A549 (cell line): ENCODE measurements around the gene FAM20C. TPM values are rescaled to one million over a fixed set of nuclear protein-coding genes. Genes with fewer than 3 reads are reported as not detected.

ENCODE experiments used
- ATAC-seq, 2 experiments: fragments of 200-7000 bp in 1 of 2; fragments of >200 bp in 1 of 2; cut with Nextera tagmentation in 1 of 2; cut with Tn5 transposase in 1 of 2; 3 replicates each; pipeline versions ENCODE4 v1.8.0 to v1.9.1; 2018 to 2020; ENCODE audit warnings: mild to moderate bottlenecking in 1 of 2, moderate library complexity in 1 of 2
- CTCF ChIA-PET: fragments of 300-600 bp; sonication (Branson Sonifier 250); formaldehyde crosslinking; extraction: SDS; loops from one replicate; lab custom pipeline; 2021; ENCODE audit warnings: antibody characterized with exemption, inconsistent platforms; lab: Yijun Ruan, JAX
- POLR2A ChIA-PET: fragments of 350-600 bp; formaldehyde crosslinking; extraction: SDS; loops from one replicate; lab custom pipeline; 2021; ENCODE audit warnings: antibody characterized with exemption, inconsistent platforms; lab: Yijun Ruan, JAX
- DNase-seq, 2 experiments: peaks; one replicate each; pipeline versions ENCODE4 v3.0.0 to v3.0.0-alpha.2; 2011 to 2016; ENCODE audit warnings: low read depth in 1 of 2, low spot score in 1 of 2
- FAIRE-seq: peaks from 2 replicates; lab custom pipeline; 2011; peaks lifted over from hg19 to GRCh38; lab: Jason Lieb, UNC
- H3K27ac ChIP-seq, 2 experiments: fragments of >200 bp; sonication (Bioruptor Twin); formaldehyde crosslinking; 3 replicates each; pipeline ENCODE4 v1.5.1; 2016 to 2017
- H3K4me1 ChIP-seq: fragments of >200 bp; sonication (Bioruptor Twin); formaldehyde crosslinking; 3 replicates; pipeline ENCODE4 v1.6.1; 2016
- H3K4me2 ChIP-seq: fragments of >200 bp; sonication (Bioruptor Twin); formaldehyde crosslinking; 3 replicates; pipeline ENCODE4 v1.6.1; 2016
- H3K4me3 ChIP-seq: fragments of >200 bp; sonication (Bioruptor Twin); formaldehyde crosslinking; 3 replicates; pipeline ENCODE4 v1.5.1; 2016
- H3K9me3 ChIP-seq: fragments of >200 bp; sonication (Bioruptor Twin); formaldehyde crosslinking; 3 replicates; pipeline ENCODE4 v1.6.1; 2016
- CHD2 ChIP-seq: fragments of 150-350 bp; IDR thresholded peaks from 2 replicates; pipeline ENCODE4 v1.6.1; 2014; ENCODE audit warnings: low read length; ENCODE audit not compliant: partially characterized antibody
- EHF ChIP-seq: fragments of 250-450 bp; sonication (Bioruptor Pico); IDR thresholded peaks from 2 replicates; pipeline ENCODE4 v1.5.0; 2020; ENCODE audit warnings: mild to moderate bottlenecking
- ELK1 ChIP-seq: fragments of 150-350 bp; IDR thresholded peaks from 2 replicates; pipeline ENCODE4 v1.6.1; 2014; ENCODE audit warnings: low read depth, mild to moderate bottlenecking, low read length
- EP300 ChIP-seq, 2 experiments: fragments of >200 bp; sonication (Bioruptor Twin); formaldehyde crosslinking; IDR thresholded peaks; 2 replicates in 1 of 2; 3 replicates in 1 of 2; pipeline ENCODE4 v1.6.1; 2016 to 2017
- ESRRA ChIP-seq: fragments of 150-350 bp; IDR thresholded peaks from 2 replicates; pipeline ENCODE4 v1.6.1; 2014; ENCODE audit warnings: mild to moderate bottlenecking, low read length, borderline replicate concordance
- FOSB ChIP-seq: fragments of 250-450 bp; sonication (Bioruptor Pico); IDR thresholded peaks from 2 replicates; pipeline ENCODE4 v1.5.0; 2020; ENCODE audit warnings: mild to moderate bottlenecking, moderate library complexity
- FOXS1 ChIP-seq: fragments of 250-450 bp; sonication (Bioruptor Pico); IDR thresholded peaks from 2 replicates; pipeline ENCODE4 v1.5.0; 2020; ENCODE audit warnings: mild to moderate bottlenecking, moderate library complexity
- HDAC2 ChIP-seq: fragments of 200-600 bp; sonication (generic); IDR thresholded peaks from 2 replicates; pipeline ENCODE4 v1.6.1; 2016
- HES2 ChIP-seq: fragments of >200 bp; sonication (Bioruptor Twin); formaldehyde crosslinking; IDR thresholded peaks from 2 replicates; pipeline ENCODE4 v1.6.1; 2016
- HMGXB4 ChIP-seq: fragments of 250-450 bp; sonication (Bioruptor Pico); IDR thresholded peaks from 2 replicates; pipeline ENCODE4 v1.5.0; 2021; ENCODE audit warnings: mild to moderate bottlenecking, moderate library complexity, borderline replicate concordance
- KDM5A ChIP-seq: fragments of 200-600 bp; sonication (generic); IDR thresholded peaks from 2 replicates; pipeline ENCODE4 v1.6.1; 2016; ENCODE audit warnings: antibody characterized with exemption, mild to moderate bottlenecking
- MAFK ChIP-seq: fragments of 450-650 bp; IDR thresholded peaks from 2 replicates; pipeline ENCODE4 v1.6.1; 2014; ENCODE audit not compliant: partially characterized antibody
- MAX ChIP-seq: IDR thresholded peaks from 2 replicates; pipeline ENCODE4 v1.6.1; 2012
- MAZ ChIP-seq: fragments of 150-350 bp; IDR thresholded peaks from 2 replicates; pipeline ENCODE4 v1.6.1; 2014; ENCODE audit warnings: antibody characterized with exemption, low read depth, low read length, borderline replicate concordance
- PBX3 ChIP-seq: IDR thresholded peaks from 2 replicates; pipeline ENCODE4 v1.6.1; 2012
- PHF8 ChIP-seq: fragments of 200-600 bp; sonication (generic); IDR thresholded peaks from 2 replicates; pipeline ENCODE4 v1.6.1; 2016; ENCODE audit warnings: low read depth, mild to moderate bottlenecking, antibody characterized with exemption, moderate library complexity, borderline replicate concordance
- POLR2A ChIP-seq: IDR thresholded peaks from 2 replicates; pipeline ENCODE4 v1.6.1; 2012; ENCODE audit warnings: mild to moderate bottlenecking, low read length
- RARB ChIP-seq: fragments of 250-450 bp; sonication (Bioruptor Pico); IDR thresholded peaks from 2 replicates; pipeline ENCODE4 v1.8.0; 2021; ENCODE audit warnings: mild to moderate bottlenecking, moderate library complexity
- REST ChIP-seq: fragments of 200-600 bp; sonication (generic); IDR thresholded peaks from 2 replicates; pipeline ENCODE4 v1.6.1; 2016; ENCODE audit warnings: antibody characterized with exemption, mild to moderate bottlenecking, moderate library complexity
- RNF2 ChIP-seq: fragments of 200-600 bp; sonication (generic); IDR thresholded peaks from 2 replicates; pipeline ENCODE4 v1.6.1; 2016; ENCODE audit warnings: low read depth, mild to moderate bottlenecking, antibody characterized with exemption, moderate library complexity, borderline replicate concordance
- WGBS: methylation state at CpG from one replicate; pipeline ENCODE4 v1.1.6; 2017; ENCODE audit errors: missing lambda C conversion rate; 5-methylcytosine and 5-hydroxymethylcytosine counted together
- polyA plus RNA-seq, 4 experiments: library from polyadenylated mRNA; depleted of rRNA in 3 of 4; stranded (reverse); fragments of >200 nt; fragmentation: RNase III in 1 of 4; extraction: RNeasy Plus Mini Kit Qiagen cat#74134 plus additional on column Dnase treatment in 1 of 4; gene quantifications; 2 replicates in 3 of 4; 3 replicates in 1 of 4; pipeline ENCODE4 v1.2.3, GENCODE V29; 2011 to 2017

FAM20C gene
- polyA plus RNA-seq, 2 of the 4 experiments (the other 2 are of a cell fraction): 5.6 to 20.3 TPM

GRCh38 chr7:159370-160270 lies 32.8 kb upstream of the FAM20C start:
- Histone ChIP-seq H3K27ac (no peak overlapping the region), H3K4me3 (no peak overlapping the region), H3K4me1 (peaks cover 8% of the 10 kb centered on the region; the same call in 2 of the 3 replicates), H3K4me2 (no peak overlapping the region), H3K9me3 (no peaks in the 10 kb centered on the region)
- CTCF ChIA-PET: interaction anchor here (1.4 kb wide), 1 partner anchor 21 kb away, joined by 3 read pairs; no protein-coding TSS in a partner anchor
- DNase-seq (no peak), FAIRE-seq (no peak), ATAC-seq (no peak)
- 66% methylated on average over 37 of the region's 50 CpGs for WGBS
- TF ChIP-seq MAZ: no peak
- no peak for TF ChIP-seq FOXS1 (CRISPR knock-in tag)
- no peak for TF ChIP-seq EP300 (IDR thresholded peaks at IDR 0.05)
- no peak for TF ChIP-seq KDM5A
- TF ChIP-seq EHF (CRISPR knock-in tag): no peak
- no peak for TF ChIP-seq PHF8
- TF ChIP-seq HDAC2: no peak
- TF ChIP-seq MAFK: no peak
- TF ChIP-seq HES2: no peak
- TF ChIP-seq POLR2A: no peak
- no peak for TF ChIP-seq ESRRA
- no peak for TF ChIP-seq REST
- TF ChIP-seq FOSB: no peak
- no peak for TF ChIP-seq RNF2
- TF ChIP-seq MAX: no peak
- TF ChIP-seq ELK1: no peak
- TF ChIP-seq RARB: no peak
- TF ChIP-seq CHD2: no peak
- no peak for TF ChIP-seq HMGXB4 (CRISPR knock-in tag)
- TF ChIP-seq PBX3: no peak
- POLR2A ChIA-PET: interaction anchor here (0.5 to 0.6 kb wide), 2 partner anchors 11 to 780 kb away, joined by 3 to 4 read pairs; no protein-coding TSS in a partner anchor
